Activated CD8-positive, alpha-beta memory T cell treated with anti-CD3 and anti-CD28 coated beads, Interleukin-2, amount 50 U/mL, for 1 hour (primary cell): ENCODE data around the gene LAMTOR3.

Source experiments
- DNase-seq: peaks from one replicate; pipeline ENCODE4 v3.0.0-alpha.2; 2020; ENCODE audit errors: extremely low read depth

The LAMTOR3 gene

GRCh38 chr4:99861120-99861905, 32.9 kb downstream of the LAMTOR3 start:
- DNase-seq: no peak

- DNase-seq: no peak
Observed at GRCh38 chr4:99860521-99860920, 33.7 kb downstream of the LAMTOR3 start.

GRCh38 chr4:99859618-99860017, 34.6 kb downstream of the LAMTOR3 start:
- DNase-seq: no peak

DNA sequence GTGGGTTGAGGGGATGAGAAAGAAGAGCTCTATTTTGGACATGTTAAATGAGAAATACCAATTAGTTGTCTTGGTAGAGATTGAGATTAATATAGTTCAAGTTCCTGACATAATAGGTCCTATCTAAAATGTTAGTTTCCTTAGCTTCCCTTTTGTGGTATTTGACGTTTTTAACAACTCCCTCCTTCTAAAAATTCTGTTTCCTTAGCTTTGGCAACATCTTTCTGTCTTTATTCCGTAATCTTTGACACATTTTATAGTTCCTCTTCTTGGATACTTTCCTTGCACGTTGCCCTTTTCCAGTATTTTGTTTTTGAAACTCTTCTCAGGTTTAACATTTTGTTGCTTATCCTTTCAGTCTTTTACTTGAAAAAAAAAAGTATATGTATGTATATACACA, 36.9 kb downstream of the LAMTOR3 start:
- no peak for DNase-seq

GRCh38 chr4:99856166-99856565, 38.1 kb downstream of the LAMTOR3 start:
- DNase-seq: no peak

DNA sequence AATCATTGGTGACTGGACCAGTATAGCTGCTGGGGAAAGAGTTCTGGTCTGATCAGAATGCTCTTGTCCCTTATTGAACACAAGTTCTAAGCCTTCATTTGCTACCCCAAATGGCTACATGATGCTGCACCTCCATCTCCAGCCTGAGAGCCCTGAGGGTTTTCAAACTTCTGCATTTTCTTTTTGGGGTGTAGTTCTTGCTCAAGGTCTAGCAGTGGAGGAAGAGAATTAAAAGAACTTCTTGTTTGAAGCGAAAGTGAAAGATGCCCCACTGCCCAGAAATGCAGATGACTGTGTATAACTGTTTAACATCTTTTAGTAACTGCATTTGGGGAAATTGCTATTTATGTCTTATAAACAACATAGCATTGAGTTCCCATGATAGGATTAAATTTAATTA, 38.5 kb downstream of the LAMTOR3 start:
- no peak for DNase-seq

DNA sequence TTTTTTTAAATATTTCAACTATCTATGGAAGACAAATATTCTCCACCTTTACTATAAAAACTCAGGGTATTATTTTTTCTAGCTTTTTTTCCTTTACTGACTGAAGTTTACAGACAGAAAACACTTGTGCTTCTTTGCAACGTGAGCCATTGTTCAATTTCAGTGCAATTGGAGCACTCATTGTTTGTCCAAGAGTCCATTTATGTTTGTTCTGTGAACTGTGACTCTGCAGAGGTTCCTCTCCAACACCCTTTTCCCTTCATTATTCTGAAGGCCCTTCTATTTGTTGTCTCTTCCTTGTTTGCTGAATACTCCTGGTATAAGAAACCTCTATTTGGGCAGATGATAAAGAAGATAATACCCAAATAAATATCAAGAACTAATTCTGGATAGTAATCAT, 40.2 kb downstream of the LAMTOR3 start:
- DNase-seq: no peak

DNA sequence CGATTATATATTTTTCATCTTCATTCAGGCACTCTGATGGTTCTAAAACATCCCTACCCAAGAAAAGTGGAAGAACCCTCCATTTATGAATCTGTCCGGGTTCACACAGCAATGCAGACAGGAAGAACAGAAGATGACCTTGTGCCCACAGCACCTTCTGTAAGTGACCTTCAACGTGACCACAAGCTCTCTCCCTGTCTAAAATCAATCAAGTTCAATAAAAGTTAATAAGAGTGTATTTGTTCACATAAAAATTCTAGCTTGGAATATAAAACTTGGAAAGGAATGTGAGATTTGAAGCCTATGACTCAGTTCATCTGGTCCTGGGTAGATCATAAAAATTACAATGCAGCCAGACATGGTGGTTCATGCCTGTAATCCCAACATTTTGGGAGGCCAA, 41.0 kb downstream of the LAMTOR3 start:
- no peak for DNase-seq

- DNase-seq: no peak
Observed at GRCh38 chr4:99852199-99852749, 42.0 kb downstream of the LAMTOR3 start.

- no peak for DNase-seq
Observed at GRCh38 chr4:99848591-99849001, 45.6 kb downstream of the LAMTOR3 start.

GRCh38 chr4:99847362-99847976, 46.8 kb downstream of the LAMTOR3 start:
- DNase-seq: no peak

DNA sequence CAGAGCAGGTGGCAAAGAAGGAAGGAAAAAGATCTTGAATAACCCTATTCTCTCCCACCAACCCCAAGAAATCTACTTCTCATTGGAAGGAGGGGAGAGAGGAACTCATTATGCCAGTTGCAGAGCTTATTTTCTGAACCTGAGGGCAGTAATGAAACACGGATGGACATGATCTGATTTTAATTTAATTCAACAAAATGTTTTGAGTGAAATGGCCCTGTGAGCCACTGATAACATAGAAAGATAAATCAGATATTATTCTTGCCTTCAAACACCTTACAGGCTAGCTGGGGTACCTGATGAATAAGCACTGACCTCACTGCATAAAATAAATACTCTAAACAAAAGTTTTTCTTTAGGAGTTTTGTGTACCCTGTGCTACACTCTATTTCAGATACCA, 47.3 kb downstream of the LAMTOR3 start:
- DNase-seq: no peak

- DNase-seq: no peak
Observed at GRCh38 chr4:99845708-99846469, 48.3 kb downstream of the LAMTOR3 start.

- no peak for DNase-seq
Observed at GRCh38 chr4:99845179-99845578, 49.0 kb downstream of the LAMTOR3 start.

DNA sequence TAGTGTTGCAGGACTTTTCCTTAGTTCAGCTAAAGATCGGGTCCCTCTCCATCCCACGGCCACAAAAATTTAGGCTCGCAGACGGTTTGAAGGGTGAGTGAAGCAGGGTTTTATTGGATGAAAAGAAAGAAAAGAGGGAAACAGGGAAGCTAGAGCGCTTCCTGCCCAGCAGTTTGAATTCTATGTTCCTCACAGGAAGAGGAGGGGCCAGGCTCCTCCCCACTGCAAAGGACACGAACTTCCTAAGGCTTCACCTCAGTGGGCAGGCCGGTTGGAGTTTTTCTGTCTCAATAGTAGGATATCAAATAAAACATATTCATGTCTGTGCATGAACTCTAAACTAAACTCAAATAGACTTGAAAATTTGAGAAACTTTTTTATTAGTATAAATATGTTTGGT, 50.2 kb downstream of the LAMTOR3 start:
- DNase-seq: no peak

DNA sequence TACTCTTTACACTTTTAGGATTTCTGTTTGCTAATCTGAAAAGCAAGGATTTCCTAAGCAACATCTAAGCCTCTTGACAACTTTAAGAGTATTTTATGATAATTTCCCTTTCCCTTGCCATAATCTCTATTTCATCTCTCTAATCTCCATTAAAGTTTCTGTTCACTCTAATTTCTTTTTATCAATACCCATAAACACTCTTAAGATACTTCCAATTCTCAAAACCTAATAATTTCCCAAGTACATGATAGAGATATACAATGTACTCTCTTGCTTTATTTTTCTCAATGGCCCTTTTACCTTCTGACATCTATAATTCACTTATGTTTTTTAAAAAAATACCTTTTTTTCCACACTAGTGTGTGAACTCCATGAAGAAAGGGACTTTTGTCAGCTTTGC, 50.8 kb downstream of the LAMTOR3 start:
- no peak for DNase-seq

DNA sequence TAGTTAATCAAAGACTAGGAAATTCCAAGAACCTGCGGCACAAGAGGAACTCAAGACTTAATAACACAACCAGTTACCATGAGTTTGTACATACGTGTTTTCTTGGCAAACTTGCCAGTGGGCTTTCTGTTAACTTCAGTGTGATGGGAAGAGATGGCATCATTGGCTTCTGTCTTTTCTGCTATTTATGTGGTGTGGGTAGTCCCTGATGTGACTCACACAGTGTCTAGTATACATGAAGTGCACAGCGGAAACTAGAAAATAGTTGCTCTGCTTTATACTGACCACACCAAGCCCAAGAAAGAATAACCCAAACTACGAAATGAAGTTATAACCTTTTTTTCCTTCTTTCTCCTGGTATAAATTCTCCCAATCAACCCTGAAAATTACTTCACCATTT, 53.1 kb downstream of the LAMTOR3 start:
- no peak for DNase-seq

- DNase-seq: no peak
Observed at GRCh38 chr4:99838927-99839326, 55.3 kb downstream of the LAMTOR3 start.

DNA sequence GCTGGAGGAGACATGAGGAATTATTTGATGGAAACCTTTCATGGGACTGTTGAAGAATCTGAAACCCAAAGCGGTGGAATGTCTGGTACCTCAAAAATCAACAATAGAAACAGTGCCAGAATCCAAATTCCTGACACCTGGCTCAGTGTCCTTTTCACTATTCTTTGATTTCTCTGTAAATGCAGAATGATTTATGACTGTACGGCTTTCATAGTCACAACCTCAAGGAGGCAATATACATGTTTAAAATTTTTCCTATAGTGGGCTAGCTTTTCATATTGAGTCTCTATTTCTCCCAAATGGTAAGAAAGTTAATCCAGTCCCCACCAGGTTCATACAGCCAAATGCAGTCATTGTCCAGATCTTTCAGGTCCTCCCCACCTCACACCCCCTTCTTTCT, 58.3 kb downstream of the LAMTOR3 start:
- DNase-seq: no peak

DNA sequence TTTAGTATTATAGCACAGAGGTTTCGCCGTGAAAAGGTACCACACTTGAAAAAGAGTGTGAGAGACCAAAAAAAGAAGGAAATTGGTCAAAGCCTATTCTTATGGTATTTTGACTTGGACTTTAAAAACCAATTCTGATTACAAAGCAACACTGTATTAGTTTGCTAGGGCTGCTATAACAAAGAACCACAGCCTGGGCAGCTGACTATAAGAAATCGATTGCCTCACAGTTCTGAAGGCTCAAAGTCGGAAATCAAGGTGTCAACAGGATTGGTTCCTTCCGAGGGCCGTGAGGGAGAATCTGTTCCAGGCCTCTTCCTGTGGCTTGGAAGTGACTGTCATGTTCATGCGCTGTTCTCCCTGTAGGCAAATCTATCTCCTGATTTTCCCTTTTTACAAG, 59.7 kb downstream of the LAMTOR3 start:
- no peak for DNase-seq

DNA sequence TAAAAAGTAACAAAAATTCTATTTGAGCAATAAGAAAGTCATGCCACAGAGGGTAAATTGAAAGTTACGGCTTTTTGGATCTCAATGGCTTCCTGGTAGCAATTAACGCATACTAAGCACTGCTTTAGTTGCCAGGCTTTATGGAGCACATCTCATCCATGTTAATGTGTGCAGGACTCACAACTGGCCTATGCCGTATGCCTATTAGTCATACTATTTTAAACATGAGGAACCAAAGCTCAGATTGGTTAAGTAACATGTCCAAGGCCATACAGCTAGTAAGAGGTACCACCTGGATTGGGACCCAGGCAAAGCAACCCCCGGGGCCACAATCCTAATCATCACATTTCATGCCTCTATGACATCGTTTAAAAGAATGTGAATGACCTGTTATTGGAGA, 60.5 kb downstream of the LAMTOR3 start:
- no peak for DNase-seq

- no peak for DNase-seq
Observed at GRCh38 chr4:99832758-99833157, 61.5 kb downstream of the LAMTOR3 start.

GRCh38 chr4:99832321-99832720, 61.9 kb downstream of the LAMTOR3 start:
- no peak for DNase-seq
